Heart right ventricle (tissue), 16 donors: ENCODE measurements around the gene DCST2. TPM values are rescaled to one million over a fixed set of nuclear protein-coding genes. Genes with fewer than 3 reads are reported as not detected.

Experiments
- ATAC-seq, 8 donors: fragments of 200-7000 bp; cut with Tn5 transposase; one replicate each; pipeline ENCODE4 v1.9.1; 2020; ENCODE audit warnings: mild to moderate bottlenecking in 8 of 8, moderate library complexity in 8 of 8, moderate number of reproducible peaks in 1 of 8
- DNase-seq, 2 donors: peaks; one replicate each; pipeline ENCODE4 v3.0.0-alpha.2; 2020
- H3K27ac ChIP-seq, 10 donors: fragments of 200-600 bp; sonication (generic) in 2 of 10; one replicate each; pipeline versions ENCODE4 v1.5.0 to v1.8.0; 2020 to 2022; ENCODE audit warnings: mild to moderate bottlenecking in 3 of 10
- H3K27me3 ChIP-seq, 7 donors: fragments of 200-600 bp; one replicate each; pipeline ENCODE4 v1.8.0; 2021 to 2022; ENCODE audit warnings: mild to moderate bottlenecking in 2 of 7
- H3K36me3 ChIP-seq, 9 donors: fragments of 200-600 bp; sonication (generic) in 1 of 9; one replicate each; pipeline versions ENCODE4 v1.5.0 to v1.8.0; 2020 to 2022; ENCODE audit warnings: mild to moderate bottlenecking in 2 of 9
- H3K4me1 ChIP-seq, 9 donors: fragments of 200-600 bp; sonication (generic) in 1 of 9; one replicate each; pipeline versions ENCODE4 v1.5.0 to v1.8.0; 2020 to 2022; ENCODE audit warnings: mild to moderate bottlenecking in 4 of 9
- H3K4me3 ChIP-seq, 10 donors: fragments of 200-600 bp; sonication (generic) in 2 of 10; one replicate each; pipeline versions ENCODE4 v1.5.0 to v1.8.0; 2020 to 2022; ENCODE audit warnings: mild to moderate bottlenecking in 7 of 10, moderate library complexity in 2 of 10
- H3K9me3 ChIP-seq, 11 donors: fragments of 200-600 bp in 10 of 11; sonication (generic) in 2 of 11; one replicate each; pipeline versions ENCODE4 v1.5.0 to v1.8.0; 2013 to 2022; ENCODE audit warnings: mild to moderate bottlenecking in 2 of 11, control low read depth in 1 of 11, moderate library complexity in 1 of 11
- WGBS, 2 donors: extraction: QIAGEN DNeasy Blood & Tissue Kit; methylation state at CpG; one replicate each; pipeline ENCODE4 v1.1.7; 2013; ENCODE audit warnings: inconsistent platforms in 1 of 2; 5-methylcytosine and 5-hydroxymethylcytosine counted together
- intact Hi-C, 10 donors: fragments of 100-400 bp; cut with DNase I; formaldehyde crosslinking; loops; one replicate each; pipeline versions ENCODE4 v1.11.1 to v1.14.2; 2022
- polyA plus RNA-seq, 2 donors: library from polyadenylated mRNA; stranded (reverse); fragments of 200-250 nt; gene quantifications; one replicate each; pipeline ENCODE4 v1.2.3, GENCODE V29; 2013
- total RNA-seq, 10 donors: library from RNA; stranded (reverse); fragmentation: NEBNext Ultra II Directional in 3 of 10; extraction: Animal tissue kit (Norgen Biotek cat#: 25700) in 3 of 10; gene quantifications; one replicate each; pipeline versions ENCODE4 v1.2.1 to v1.2.4, GENCODE V29; 2021 to 2023
- TF ChIP-seq, protein P1 (sequence below), 9 donors: fragments of 200-600 bp; sonication (generic) in 2 of 9; IDR thresholded peaks; one replicate each; pipeline versions ENCODE4 v1.5.0 to v1.8.0; 2021 to 2022; ENCODE audit warnings: antibody characterized with exemption in 9 of 9, mild to moderate bottlenecking in 5 of 9, moderate library complexity in 1 of 9
- donor health status: Arrhythmogenic right ventricular cardiomyopathy.
- donor health status: ischemic (EF 13 %, LVEDD 7.1; RV severe dilation, severe dysfunction).
- donor health status: healthy with polysubstance abuse.
- donor health status: DM: no; HTN: yes; CAD: no.
- donor health status: DM: no; HTN: no; CAD: no.
- donor health status: ischemic (EF 25% LVEDD 6.9; RV normal size, moderate dysfunction).
- donor health status: ischemic (EF 25% LVEDD 5.7; RV mildly dilated, moderate dysfunction).
- donor health status: healthy.
- donor health status: DM: yes; HTN: yes; CAD: no.
- donor health status: Ischemic cardiomyopathy.
- donor health status: ischemic (EF 35%, LVEDD 5.7; RV mildly dilated, moderate dysfunction).
- donor health status: nonischemic (EF 11% LVEDD 7.7; RV severe dilation, severe dysfunction).
- donor health status: DM: yes; HTN: yes; CAD: no.
- donor health status: PGD.
- donor health status: ischemic (EF 29% LVEDD 5.4; RV normal size, mild dysfunction).
- donor health status: nonischemic (EF 23%, LVEDD 6.1; RV moderate dilation, normal function).

The DCST2 gene
- total and polyA plus RNA-seq, 12 donors: 0.15 to 1.8 (median 0.32) TPM; not detected in 1

DNA sequence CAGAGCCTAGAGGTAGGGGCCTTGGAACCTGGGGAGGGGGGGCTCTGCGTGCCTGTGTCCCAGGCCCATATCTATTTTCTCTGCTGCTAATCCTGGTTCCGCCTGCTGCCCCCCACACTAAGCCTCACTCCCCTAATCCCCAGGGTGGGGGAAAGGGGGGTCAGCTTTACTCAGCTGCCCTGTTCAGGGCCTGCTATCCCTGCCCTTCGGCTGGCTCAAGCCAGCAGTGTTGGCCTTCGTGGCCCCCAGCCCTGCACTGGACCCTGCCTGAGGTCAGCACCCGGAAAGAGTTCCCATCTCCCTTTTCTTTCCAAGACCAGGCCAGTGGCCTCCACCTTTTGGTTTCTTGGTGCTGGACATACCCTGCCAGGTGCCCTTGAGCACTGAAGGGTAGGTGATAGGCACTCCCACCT, 22.6 kb downstream of the DCST2 start:
- WGBS, 2 donors: 70% methylated on average over 5 of the region's 5 CpGs
- TF ChIP-seq, protein P1, sequence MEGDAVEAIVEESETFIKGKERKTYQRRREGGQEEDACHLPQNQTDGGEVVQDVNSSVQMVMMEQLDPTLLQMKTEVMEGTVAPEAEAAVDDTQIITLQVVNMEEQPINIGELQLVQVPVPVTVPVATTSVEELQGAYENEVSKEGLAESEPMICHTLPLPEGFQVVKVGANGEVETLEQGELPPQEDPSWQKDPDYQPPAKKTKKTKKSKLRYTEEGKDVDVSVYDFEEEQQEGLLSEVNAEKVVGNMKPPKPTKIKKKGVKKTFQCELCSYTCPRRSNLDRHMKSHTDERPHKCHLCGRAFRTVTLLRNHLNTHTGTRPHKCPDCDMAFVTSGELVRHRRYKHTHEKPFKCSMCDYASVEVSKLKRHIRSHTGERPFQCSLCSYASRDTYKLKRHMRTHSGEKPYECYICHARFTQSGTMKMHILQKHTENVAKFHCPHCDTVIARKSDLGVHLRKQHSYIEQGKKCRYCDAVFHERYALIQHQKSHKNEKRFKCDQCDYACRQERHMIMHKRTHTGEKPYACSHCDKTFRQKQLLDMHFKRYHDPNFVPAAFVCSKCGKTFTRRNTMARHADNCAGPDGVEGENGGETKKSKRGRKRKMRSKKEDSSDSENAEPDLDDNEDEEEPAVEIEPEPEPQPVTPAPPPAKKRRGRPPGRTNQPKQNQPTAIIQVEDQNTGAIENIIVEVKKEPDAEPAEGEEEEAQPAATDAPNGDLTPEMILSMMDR (IDR thresholded peaks at IDR 0.05): no peak
- peak overlapping the region in 1 of 10 donors; percentile 54 for H3K4me3 ChIP-seq

DNA sequence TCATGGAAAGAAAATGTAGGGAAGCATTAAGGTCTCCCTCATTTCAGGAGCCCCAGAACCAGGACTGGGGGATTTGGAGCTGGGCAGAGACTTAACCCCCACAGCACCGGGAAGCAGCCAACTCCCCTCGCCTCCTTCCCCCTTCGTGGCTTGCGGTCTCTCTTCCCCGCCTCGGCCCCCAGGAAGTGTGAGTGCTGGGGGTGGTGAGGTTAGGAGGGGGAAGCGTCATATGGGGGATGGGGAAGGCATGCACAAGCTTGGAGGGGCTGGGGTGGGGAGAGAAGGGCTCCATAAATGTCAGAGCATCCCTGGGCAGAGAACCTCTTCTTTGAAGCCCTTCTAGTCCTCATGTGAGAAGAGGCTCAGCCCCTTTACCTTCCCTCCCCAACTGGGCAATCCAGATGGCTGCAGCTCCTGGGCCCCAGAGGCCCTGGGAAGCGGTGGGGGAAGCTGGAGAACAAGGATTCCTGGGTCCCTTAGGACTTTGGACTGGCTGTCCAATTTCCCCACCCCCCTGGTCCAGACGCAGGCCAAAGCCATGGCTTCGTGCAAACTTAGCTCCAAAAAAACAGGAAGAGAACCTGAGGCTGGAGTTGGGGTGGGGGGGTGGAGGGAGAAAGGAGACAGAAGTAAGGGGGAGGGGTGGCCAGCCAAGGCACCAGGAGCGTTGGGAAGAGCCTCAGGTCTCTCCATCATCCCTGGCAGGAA, 23.2 kb downstream of the DCST2 start:
- ATAC-seq: no peak
- Histone ChIP-seq H3K4me1 (peaks cover 16 to 87% (median 62%) of the 10 kb centered on the region in 9 donors), H3K36me3 (peaks cover 0 to 20% (median 8%) of the 10 kb centered on the region in 9 donors), H3K9me3 (no peaks in the 10 kb centered on the region), H3K27ac (peak overlapping the region in 5 of 10 donors; percentile 19 to 95 (median 67)), H3K4me3 (peak overlapping the region in 1 of 10 donors; percentile 54), H3K27me3 (no peaks in the 10 kb centered on the region)
- intact Hi-C loops: loop anchor here in 1 of 10 donors (10.0 kb wide), 1 partner anchor 56 kb away; the partner anchor contains the start of gene PBXIP1
- DNase-seq: no peak
- WGBS, 2 donors: 57 to 61% methylated on average over 11 of the region's 11 CpGs
- TF ChIP-seq, protein P1 (IDR thresholded peaks at IDR 0.05): no peak

More for the DNA sequence above, 22.6 kb downstream of the DCST2 start:
- intact Hi-C loops: loop anchor here in 1 of 10 donors (10.0 kb wide), 1 partner anchor 56 kb away; the partner anchor contains the start of gene PBXIP1
- peaks cover 0 to 26% (median 9%) of the 10 kb centered on the region in 9 donors for H3K36me3 ChIP-seq
- no peak for DNase-seq
- H3K4me1 ChIP-seq: peaks cover 12 to 82% (median 56%) of the 10 kb centered on the region in 9 donors
- peak overlapping the region in 7 of 10 donors; percentile 19 to 95 (median 55) for H3K27ac ChIP-seq
- H3K9me3 ChIP-seq: no peaks in the 10 kb centered on the region
- no peak for ATAC-seq
- no peaks in the 10 kb centered on the region for H3K27me3 ChIP-seq

DNA sequence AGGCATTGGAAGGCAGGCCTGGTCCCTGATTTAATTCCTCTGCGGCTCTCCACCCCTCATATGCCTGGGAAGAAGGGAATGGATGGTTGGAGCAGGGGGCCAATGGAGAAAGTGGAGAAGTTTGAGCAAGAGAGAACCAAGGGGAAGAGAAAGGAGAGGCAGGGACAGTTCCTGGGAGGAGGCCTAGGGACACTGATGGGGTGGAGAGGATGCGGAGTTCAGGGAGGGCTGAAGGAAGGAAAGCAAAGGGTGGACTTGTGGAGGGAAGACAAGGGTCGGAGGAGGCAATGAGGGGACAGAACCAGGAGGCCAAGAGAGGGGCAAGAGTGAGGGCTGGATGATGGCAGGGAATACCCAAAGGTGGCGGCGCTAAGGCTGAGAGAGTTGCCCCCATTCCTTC, 23.8 kb downstream of the DCST2 start:
- TF ChIP-seq, protein P1 (IDR thresholded peaks at IDR 0.05): no peak
- H3K27me3 ChIP-seq: no peaks in the 10 kb centered on the region
- peak overlapping the region in 1 of 10 donors; percentile 54 for H3K4me3 ChIP-seq
- no peaks in the 10 kb centered on the region for H3K9me3 ChIP-seq
- no peak for ATAC-seq
- intact Hi-C loops: loop anchor here in 1 of 10 donors (10.0 kb wide), 2 partner anchors 55 kb away; partner anchors contain the start of genes EFNA4 and PBXIP1
- H3K4me1 ChIP-seq: peaks cover 21 to 93% (median 69%) of the 10 kb centered on the region in 9 donors
- no peak for DNase-seq
- peaks cover 0 to 13% (median 2%) of the 10 kb centered on the region in 9 donors for H3K36me3 ChIP-seq
- peak overlapping the region in 3 of 10 donors; percentile 83 to 98 (median 95) for H3K27ac ChIP-seq
- WGBS, 2 donors: 91 to 95% methylated on average over 5 of the region's 5 CpGs

GRCh38 chr1:155009221-155009711, 24.3 kb downstream of the DCST2 start:
- intact Hi-C loops: loop anchor here in 1 of 10 donors (10.0 kb wide), 1 partner anchor 56 kb away; the partner anchor contains the start of gene EFNA4
- Histone ChIP-seq H3K9me3 (no peaks in the 10 kb centered on the region), H3K36me3 (peaks cover 0 to 9% (median 0%) of the 10 kb centered on the region in 9 donors), H3K4me3 (peak overlapping the region in 3 of 10 donors; percentile 24 to 54 (median 25)), H3K4me1 (peaks cover 22 to 97% (median 73%) of the 10 kb centered on the region in 9 donors), H3K27ac (peak overlapping the region in 7 of 10 donors; percentile 83 to 98 (median 95)), H3K27me3 (no peaks in the 10 kb centered on the region)
- DNase-seq: no peak
- TF ChIP-seq, protein P1 (IDR thresholded peaks at IDR 0.05): no peak
- no peak for ATAC-seq
- WGBS, 2 donors: 88 to 92% methylated on average over 12 of the region's 12 CpGs
